GM20000 (cell line): ENCODE results near the gene GP1BB.
A peak's percentile ranks its signal among the peaks of the same experiment; 100 is the strongest.

Experiments used
- DNase-seq: peaks from one replicate; pipeline ENCODE4 v3.0.0; 2012; ENCODE audit warnings: low spot score
- TF ChIP-seq, protein P1 (sequence below): IDR thresholded peaks from 2 replicates; pipeline ENCODE4 v1.5.1; 2012; ENCODE audit warnings: mild to moderate bottlenecking, control low read depth; ENCODE audit errors: extremely low read depth, missing control alignments

The GP1BB gene

DNA sequence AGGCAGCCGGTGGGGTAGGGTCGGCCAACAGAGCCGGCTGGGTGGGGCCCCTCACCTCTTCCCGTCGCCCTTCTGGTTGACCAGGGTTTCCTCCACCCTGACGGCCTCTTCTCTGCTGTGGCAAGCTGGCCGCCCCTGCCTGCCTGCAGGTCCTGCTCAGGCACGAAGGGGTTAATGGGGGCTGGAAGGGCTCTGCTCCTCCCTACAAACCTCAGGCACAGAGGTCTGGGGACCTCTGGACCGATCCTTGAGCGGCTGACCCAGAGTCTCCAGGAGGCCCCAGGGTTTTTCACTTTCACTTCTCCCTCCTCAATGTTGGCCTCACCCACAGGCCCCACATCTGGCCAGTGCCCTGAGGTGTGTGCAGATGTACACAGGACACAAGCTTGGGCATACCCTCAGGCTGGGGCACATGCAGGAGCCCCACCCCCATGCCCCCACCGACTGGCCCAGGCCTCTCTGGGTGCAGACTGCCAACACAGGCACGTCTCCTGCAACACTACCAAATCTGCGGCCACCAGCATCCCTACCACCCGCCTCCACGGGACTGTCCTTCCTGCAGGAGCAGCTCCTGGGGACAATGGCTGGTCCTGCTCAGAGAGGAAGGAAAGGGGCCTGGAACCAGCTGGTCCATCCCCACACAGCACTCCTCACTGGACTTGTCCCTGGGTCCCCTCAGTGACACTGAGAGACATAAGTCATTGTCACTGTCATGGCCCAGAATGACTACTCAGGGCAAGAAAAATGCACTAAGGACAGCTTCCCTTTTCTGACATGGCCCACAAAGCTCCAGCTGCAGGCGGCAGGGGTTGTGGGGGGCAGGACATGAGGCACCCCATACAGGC lies 34.0 kb downstream of the GP1BB start:
- TF ChIP-seq, protein P1, sequence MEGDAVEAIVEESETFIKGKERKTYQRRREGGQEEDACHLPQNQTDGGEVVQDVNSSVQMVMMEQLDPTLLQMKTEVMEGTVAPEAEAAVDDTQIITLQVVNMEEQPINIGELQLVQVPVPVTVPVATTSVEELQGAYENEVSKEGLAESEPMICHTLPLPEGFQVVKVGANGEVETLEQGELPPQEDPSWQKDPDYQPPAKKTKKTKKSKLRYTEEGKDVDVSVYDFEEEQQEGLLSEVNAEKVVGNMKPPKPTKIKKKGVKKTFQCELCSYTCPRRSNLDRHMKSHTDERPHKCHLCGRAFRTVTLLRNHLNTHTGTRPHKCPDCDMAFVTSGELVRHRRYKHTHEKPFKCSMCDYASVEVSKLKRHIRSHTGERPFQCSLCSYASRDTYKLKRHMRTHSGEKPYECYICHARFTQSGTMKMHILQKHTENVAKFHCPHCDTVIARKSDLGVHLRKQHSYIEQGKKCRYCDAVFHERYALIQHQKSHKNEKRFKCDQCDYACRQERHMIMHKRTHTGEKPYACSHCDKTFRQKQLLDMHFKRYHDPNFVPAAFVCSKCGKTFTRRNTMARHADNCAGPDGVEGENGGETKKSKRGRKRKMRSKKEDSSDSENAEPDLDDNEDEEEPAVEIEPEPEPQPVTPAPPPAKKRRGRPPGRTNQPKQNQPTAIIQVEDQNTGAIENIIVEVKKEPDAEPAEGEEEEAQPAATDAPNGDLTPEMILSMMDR = no peak
- DNase-seq = peak; percentile 82

DNA sequence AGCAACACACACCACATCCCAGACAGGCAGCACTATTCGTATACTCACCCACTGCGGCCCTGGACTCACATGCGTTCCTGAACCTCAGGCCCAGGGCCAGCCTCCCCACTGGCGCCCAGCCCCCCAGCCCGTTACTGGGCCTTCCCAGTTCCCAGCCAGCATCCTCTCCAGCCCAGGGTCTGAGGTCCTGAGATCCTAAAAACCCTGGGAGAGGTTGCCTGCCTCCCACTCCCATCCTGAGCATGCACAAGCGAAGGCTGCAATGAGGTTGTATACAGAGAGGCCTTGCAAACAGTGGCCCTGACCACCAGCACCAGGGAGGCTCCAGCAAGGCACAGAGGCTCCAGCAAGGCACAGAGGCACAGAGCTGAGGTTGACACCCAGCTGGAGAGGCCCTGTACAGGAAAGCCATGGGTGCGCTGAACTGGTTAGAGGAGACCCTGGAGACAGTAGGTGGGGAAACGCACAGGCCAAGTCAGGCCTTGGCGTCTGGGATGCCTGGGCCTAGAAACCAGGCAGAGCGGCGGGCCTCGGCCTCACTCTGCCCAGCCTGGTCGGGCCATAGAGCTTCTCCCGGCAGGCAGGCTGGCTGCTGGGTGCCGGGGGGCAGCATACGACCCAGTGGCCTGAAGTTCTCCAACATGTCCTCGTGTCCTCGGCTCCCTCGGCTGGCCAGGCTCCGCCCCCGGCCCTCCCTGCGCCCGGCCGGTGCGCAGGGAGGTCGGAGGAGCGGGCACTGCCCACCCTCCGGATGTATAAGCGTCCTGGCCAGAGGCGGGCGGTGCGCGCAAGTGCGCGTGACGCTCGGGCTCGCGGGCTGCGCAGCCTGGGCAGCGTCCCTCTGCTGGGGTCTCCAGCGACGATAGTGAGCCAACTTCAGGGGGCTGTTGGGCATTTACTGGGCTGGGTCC lies 34.9 kb downstream of the GP1BB start:
- TF ChIP-seq, protein P1 = no peak
- peak; percentile 66 for DNase-seq

DNA sequence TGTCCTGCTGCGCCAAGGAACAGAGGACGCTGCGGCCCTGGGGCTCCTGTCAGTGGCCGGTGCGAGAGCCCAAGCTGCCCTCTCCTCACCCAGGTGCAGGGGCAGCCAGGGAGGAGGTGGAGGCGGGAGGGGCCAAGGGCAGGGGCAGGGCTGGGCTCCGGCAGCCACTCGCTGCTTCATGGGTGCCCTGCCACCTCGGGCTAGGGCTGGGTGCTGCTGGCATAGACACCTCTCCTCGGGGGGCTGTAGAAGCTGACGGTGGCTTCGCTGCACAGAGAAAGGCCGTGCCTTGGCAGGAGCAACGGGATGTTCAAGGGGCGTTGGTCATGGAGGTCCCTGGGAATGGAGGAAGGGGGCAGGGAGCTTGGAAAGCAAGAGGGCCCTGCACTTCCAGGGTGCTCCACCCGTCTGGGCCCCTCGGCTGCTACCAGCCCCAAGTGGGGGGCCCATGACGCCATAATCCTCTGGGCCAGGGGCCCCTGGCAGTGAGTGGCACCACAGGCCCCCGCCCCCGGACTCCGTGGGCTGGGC lies 35.6 kb downstream of the GP1BB start:
- TF ChIP-seq, protein P1 = no peak
- DNase-seq = peak; percentile 58

DNA sequence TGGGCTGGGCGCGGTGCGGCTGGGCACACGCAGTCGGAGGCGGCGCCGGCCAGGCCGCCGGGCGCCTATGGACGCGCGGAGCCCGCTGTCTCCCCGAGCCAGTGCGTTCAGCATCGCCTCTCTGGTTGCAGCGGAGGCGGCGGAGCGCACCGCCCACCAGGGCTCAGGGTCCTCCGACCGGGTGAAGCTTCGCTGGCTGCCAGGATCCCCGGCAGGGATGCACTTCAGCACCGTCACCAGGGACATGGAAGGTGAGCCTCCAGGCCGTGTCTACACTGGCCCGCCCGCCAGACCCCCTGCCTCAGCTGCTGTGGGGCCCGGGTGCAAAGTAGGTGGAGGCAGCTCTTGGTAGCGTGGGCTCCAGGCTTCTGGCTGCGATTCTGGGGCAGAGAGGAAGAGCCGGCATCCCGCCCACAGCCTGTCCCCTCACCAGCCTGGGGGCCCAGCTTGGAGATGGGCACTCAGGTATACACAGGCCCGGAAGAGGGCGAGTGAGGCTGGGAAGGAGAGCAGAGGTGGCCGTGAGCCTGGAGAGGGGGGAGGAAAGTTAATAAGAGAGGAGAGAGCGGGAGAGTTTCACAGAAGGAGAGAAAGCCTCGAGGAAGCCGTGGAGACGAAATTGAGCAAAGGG lies 36.2 kb downstream of the GP1BB start:
- TF ChIP-seq, protein P1 = no peak

DNA sequence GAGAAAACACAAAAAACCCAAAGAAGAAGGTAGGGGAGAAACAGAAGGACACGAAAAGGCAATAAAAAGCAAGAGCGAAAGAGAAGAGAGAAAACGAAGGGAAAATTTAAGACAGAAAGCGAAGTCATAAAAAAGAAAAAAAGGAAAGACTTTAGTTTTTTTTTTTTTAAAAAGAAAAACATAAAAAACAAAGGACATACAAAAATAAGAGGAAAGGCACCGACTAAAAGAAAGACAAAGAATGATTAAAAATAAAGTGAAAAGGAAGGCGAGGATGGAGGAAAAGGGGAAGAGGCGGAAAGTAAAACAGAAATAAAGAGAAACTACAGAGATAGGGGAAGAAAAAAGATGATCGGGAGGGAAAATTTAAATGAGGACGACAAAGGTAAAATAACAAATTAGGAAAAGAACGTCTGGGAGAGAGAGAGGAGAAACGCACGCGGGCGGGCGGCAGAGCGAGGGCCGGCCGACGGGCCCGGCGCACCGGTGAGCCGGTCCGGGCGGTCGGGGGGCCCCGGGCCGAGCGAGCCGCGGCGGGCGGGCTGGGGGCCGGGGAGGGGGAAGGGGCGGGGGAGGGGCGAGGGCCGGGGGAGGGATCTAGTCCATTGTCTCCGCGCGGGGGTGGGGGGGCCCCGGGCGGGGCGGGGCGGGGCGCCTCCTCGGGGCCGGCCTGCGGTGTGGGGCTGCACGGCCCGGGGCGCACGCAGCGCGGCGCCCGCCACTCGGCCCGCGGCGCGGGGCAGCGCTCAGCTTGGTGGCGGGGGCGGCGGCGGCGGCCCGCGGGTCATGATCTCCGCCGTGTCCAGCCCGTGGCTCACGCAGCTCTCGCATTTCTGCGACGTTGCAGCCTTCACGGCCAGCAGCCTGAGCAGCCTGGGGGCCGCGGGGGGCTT lies 37.0 kb downstream of the GP1BB start, which contains the start of gene TBX1:
TBX1 (plus strand) TSS at position 721 of the 893 bp plus-strand sequence; CDS start at position 787, 66 bp downstream.
- TF ChIP-seq, protein P1 = no peak
- DNase-seq = peak; percentile 53

More for the DNA sequence above, 36.2 kb downstream of the GP1BB start:
- DNase-seq = peak; percentile 56

DNA sequence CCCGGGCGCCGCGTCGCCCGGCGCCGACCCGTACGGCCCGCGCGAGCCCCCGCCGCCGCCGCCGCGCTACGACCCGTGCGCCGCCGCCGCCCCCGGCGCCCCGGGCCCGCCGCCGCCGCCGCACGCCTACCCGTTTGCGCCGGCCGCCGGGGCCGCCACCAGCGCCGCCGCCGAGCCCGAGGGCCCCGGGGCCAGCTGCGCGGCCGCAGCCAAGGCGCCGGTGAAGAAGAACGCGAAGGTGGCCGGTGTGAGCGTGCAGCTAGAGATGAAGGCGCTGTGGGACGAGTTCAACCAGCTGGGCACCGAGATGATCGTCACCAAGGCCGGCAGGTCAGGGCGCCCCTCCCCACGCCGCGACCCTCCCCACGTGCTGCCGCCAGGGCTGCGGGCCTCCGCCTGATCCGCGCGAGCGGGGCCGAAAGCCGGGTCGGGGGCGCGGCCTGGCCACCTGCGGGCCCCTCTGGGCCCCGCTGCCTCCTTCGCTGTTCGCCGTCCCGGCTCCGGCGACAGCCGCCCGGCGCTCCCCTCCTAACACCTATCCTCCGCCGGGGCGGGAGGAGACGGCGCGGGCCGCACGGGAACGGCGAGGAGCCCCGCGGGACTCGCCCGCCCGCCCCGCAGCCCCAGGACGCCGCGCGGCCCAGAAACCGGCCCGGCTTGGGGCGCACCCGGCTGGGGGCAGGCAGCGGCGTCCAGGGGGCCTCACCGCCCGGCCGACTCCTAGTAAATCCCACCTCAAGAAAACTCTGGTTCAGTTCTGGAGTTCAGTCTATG lies 37.8 kb downstream of the GP1BB start:
- DNase-seq = peak; percentile 60

More for the DNA sequence above, 37.8 kb downstream of the GP1BB start:
- TF ChIP-seq, protein P1 = no peak
